ENCODE data around the gene ATP5MG. TPM values are rescaled to one million over a fixed set of nuclear protein-coding genes. Genes with fewer than 3 reads are reported as not detected.
A peak's percentile ranks its signal among the peaks of the same experiment; 100 is the strongest.
"Not testable (repeated sequence)": the region's sequence is repeated elsewhere in the genome, so short reads cannot be mapped to it uniquely, and the experiment has no call there.

Gene ATP5MG
- total RNA-seq, 1 donor from 2014 or later = 76.2 TPM

DNA sequence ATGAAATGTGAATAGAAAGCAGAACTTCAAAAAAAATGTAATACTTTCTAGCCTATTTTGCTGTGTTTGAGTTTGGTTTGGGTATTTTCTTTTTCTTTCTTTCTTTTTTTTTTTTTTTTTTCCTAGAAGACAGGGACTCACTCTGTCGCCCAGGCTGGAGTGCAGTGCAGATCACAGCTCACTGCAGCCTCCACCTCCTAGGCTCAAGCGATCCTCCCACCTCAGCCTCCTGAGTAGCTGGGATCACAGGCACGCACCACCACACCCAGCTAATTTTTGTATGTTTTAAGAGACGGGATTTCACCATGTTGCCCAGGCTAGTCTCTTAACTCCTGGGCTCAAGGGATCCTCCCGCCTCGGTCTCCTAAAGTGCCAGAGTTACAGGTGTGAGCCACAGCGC lies 1.2 kb downstream of the ATP5MG start:
- DNase-seq (ENCODE audit: low spot score in 2 of 2); FAIRE-seq: not testable (repeated sequence)

DNA sequence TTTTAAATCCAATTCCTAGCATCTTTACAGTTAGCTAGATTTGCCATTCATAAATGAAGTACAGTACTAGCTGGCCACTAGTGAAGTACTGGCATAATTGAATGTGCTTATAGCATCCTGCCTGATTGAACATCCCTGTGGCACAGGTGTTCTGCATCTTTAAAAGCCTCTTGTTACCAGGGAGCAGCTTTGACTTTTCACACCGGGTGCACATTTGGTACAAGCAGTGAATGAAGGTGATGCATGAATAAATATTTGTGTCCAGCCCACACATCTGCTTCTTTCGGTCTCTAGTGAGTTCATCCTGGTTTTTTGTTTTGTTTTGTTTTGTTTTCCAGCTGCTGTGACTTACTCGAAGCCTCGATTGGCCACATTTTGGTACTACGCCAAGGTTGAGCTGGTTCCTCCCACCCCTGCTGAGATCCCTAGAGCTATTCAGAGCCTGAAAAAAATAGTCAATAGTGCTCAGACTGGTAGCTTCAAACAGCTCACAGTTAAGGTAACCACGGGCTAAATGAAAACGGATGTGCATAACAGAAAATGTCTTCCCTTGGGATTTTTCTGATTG lies 5.3 kb downstream of the ATP5MG start:
- FAIRE-seq (no peak), DNase-seq (ENCODE audit: low spot score in 2 of 2) (no peak)

DNA sequence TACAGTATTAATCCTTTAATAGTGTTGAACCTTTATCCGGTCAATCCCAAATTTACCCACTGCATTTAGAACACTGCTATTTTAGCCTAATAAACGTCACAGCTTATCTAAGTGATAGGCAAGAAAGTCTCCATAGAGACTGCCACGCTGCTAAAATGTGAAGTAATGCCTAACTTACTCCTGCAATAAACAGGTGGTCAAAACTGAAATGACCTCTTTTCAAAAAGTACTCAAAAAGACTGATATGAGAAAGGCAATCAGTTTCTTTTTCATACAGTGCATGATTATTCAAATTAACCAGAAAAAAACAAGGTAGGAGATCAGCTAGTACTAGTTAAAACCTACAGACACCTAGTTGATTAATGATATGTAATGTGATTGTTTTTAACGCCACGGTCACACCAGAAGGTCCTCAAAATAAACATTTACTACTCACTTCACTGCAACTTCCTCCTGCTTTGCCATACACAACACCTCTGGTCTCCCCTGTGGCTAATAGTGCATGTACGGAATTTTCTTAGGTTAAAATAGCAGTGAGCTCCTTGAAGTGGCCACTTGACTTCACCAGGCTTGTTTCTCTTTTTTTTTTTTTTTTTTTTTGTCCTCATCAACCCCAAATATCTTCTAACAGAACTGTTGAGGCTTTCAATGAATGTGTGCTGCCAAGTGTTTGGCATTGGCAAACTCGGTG lies 8.8 kb downstream of the ATP5MG start:
- no peak for FAIRE-seq
- DNase-seq (ENCODE audit: low spot score in 2 of 2) = no peak

DNA sequence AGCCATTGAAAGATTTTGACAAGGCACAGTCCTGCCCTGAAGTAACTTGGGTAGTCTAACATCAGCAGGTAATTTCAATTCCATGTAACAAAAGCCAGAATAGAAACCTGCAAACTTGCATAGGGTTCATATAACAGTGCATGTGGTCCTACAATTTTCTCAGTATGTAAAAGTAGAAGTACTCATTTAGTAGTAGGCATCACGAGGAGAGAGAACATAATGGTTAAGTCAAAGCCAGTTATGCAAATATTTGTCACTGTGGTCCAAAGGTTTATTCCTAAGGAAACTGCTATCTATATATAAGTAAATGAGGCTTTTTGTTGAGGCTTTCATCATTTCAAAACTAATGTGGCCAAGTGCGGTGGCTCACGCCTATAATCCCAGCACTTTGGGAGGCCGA lies 10.1 kb downstream of the ATP5MG start:
- DNase-seq (ENCODE audit: low spot score in 2 of 2) (no peak), FAIRE-seq (no peak)

DNA sequence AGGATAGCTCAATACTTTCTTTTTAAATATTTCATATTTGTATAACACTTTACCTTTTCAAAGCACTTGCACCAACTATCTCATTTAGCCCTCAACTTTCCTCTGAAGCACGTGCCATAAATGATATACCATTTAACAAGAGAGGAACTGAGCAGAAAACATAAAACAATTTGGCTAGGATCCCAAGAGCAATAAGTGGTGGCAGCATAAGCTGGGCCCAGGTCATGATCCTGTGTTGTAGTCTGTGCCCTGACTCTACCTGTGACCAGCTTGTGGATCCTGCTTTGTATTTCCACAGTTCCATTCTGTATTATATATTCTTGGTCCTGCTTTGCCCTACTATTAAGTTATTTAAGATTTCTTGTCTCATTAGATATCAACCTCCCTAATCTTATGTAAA lies 11.5 kb downstream of the ATP5MG start:
- no peak for FAIRE-seq

DNA sequence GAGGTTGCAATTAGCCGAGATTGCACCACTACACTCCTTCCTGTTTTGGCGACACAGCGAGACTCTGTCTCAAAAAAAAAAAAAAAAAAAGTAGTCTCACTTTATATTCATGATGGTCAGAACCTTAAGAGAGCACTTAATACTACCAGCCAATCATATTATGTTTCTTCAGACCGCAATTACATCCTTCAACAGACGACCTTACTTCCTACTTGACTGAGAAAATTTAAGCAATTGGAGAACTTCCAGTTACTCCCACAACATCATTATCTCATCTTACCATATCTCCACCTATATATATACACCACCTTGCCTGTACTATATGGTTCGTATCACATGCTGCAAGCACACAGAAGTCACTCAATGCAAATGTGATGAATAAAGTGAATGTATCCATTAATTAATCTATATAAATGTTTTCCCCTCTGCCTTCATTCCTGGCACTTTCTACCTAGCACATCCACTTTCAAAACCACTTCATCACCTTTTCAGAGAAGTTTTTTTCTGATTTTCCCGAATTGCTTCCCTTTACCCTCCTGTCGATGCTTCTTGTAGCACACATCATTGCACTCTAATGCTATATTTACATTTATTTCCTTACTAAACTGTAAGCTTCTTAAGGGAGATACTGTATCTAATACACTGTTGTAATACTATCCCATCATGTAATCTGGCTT lies 13.8 kb downstream of the ATP5MG start:
- no peak for FAIRE-seq
- DNase-seq (ENCODE audit: low spot score in 2 of 2) = no peak

More for the DNA sequence above, 11.5 kb downstream of the ATP5MG start:
- no peak for DNase-seq (ENCODE audit: low spot score in 2 of 2)

DNA sequence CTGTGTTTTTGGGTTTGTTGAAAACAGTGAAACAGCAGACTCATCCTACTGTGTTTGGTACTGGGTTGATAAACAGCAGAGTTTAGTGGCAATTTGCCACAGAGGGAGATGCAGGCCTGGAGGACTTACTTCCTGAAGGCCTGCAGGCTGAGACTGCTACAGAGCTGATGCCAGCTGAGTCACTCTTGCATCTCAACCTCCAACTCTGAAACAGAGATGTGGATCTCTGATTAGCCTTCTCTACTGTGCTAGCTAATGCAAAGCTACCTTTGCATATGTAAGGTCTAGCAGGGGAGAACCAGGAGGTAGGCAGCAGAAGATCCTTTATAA lies 14.3 kb downstream of the ATP5MG start:
- no peak for DNase-seq (ENCODE audit: low spot score in 2 of 2)
- no peak for FAIRE-seq

DNA sequence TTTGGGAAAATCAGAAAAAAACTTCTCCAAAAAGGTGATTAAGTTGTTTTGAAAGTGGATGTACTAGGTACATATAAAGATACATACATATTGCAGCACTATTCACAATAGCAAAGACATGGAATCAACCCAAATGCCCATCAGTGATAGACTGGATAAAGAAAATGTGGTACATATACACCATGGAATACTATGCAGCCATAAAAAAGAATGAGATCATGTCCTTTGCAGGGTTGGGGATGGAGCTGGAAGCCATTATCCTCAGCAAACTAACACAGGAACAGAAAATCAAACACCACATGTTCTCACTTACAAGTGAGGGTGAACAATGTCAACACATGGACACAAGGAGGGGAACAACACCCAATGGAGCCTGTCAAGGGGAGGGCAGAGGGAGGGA lies 15.5 kb downstream of the ATP5MG start:
- not testable (repeated sequence) for FAIRE-seq; DNase-seq (ENCODE audit: low spot score in 2 of 2)

DNA sequence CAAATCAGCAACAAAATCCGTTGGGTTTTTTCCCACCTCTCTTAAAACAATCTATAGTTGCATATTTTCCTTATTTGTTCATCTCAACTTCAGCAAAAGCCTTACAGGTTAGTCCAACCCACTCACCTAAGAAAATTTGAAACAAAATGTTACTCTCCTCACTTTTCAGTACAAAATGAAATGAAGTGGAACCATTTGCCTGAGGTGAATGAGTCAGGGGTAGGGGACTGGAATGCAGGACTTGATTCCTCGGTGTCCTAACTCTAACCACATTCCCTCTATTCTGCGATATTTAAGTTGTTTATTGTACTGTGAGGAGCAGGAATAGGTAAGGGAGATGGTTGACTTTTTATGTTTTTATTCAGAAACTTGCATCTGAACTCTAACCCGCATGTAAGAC lies 16.4 kb downstream of the ATP5MG start:
- FAIRE-seq (no peak), DNase-seq (ENCODE audit: low spot score in 2 of 2) (no peak)

DNA sequence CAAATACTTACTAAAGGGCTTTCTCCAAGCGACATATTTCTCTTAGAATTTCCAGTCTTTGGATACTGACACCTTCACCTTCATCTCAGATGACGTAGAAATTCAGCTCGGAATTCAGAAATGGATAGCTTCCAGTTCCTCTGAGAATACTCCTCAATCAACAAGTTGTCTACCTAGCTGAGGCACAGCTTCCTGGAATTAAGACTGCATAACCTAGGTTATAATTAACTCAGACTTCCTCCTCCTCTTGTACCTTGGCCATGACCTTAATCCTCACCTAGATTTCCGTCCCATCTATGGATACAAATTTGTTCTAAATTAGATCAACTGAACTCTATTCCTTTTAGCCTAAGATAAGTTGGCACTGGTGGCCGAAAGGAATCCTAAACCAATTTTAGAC lies 17.4 kb downstream of the ATP5MG start:
- no peak for FAIRE-seq
- no peak for DNase-seq (ENCODE audit: low spot score in 2 of 2)

DNA sequence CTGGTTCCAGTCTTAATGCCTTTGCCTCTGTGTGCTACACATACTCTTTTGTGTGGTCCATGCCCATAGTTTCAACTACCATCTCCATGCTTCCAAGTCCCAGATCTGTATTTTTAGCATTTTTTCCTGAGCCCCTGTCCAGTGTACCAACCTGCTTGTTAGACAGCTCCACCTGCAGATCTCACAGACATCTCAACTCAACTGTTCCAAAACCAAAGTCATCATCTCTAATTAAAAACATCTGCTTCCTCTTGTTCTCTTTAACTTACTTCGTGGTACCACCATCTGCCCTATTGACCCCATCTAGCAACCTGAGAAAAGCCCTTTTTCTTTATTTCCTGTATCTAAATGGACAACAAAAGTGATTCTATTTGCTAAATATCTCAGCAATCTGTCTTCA lies 26.3 kb downstream of the ATP5MG start:
- no peak for DNase-seq (ENCODE audit: low spot score in 2 of 2)
- no peak for FAIRE-seq

DNA sequence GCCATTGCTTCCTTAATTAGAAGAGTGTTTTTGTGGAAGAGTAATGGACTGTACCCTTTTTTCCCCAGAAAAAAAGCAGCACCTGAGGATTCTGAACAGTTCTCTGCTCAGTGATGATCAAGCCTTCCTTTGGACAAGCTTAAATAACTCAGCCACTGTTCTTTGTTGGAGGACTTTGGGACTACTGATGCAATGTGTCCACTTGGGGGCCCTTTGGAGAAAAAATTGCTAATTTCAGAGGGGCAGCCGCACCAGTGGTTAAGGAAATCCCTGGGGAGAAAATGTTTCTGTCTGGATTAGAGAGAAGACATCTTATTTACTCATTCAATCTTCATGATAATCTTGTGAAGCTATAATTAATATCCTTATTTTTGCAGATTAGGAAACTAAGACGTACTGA lies 29.6 kb downstream of the ATP5MG start:
- DNase-seq (ENCODE audit: low spot score in 2 of 2) (no peak), FAIRE-seq (no peak)

DNA sequence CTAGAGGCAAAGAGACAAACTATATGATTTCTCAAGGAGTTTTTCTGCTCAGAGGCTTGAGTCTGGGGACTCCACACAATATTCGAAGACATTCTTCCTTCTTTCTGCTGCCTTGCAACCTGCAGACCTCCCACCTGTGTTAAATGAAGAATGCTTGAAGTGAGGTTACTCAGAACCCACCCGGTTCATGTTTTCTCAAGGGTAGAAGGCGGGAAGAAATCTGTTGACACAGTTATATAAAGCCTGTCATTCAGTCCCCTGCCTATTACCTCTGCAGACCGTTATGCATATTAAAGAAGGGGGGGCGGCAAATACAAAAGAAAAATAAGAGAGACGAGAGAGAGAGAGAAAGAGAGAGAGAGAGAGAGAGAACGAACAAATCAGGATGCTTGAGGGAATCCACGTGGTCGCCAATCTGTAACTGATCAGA lies 32.7 kb downstream of the ATP5MG start:
- FAIRE-seq (no peak), DNase-seq (ENCODE audit: low spot score in 2 of 2) (peak in 1 of 2 donors; percentile 38)

DNA sequence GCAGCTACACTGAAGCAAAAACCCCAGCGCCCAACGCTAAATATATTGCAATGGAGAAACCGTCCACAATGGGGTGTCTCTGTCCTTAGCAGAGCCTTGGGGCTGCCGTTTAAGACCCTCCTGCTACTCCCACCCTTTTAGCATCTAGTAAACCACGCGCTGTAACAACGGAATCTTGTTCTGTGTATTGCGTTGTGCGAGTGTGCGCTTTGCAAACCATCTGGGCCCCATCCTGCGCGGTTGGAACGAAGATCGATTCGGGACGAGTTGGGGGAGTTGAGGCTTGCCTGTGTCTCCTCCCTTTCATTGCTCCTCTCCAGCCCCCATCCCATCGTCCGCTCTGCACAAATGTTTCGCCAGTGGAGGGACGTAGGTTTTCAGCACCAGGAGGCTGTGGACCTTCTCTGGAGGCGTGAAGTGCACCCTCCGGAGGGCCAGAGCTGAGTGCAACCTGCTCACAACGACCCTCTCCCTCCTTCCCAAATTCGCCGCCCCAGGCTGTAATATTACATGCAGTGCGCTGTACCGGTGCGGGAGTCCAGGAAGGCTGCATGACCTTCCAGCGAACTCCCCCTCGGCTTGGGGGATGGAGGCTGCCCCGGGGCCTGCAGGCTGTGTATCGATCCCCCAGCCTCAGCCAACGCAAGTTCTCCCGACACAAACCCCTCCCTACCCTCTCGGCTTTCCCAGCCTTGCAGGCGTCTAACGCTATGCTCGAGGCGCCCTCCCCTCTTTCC lies 33.3 kb downstream of the ATP5MG start:
- DNase-seq (ENCODE audit: low spot score in 2 of 2) = peak in 1 of 2 donors; percentile 20
- no peak for FAIRE-seq

DNA sequence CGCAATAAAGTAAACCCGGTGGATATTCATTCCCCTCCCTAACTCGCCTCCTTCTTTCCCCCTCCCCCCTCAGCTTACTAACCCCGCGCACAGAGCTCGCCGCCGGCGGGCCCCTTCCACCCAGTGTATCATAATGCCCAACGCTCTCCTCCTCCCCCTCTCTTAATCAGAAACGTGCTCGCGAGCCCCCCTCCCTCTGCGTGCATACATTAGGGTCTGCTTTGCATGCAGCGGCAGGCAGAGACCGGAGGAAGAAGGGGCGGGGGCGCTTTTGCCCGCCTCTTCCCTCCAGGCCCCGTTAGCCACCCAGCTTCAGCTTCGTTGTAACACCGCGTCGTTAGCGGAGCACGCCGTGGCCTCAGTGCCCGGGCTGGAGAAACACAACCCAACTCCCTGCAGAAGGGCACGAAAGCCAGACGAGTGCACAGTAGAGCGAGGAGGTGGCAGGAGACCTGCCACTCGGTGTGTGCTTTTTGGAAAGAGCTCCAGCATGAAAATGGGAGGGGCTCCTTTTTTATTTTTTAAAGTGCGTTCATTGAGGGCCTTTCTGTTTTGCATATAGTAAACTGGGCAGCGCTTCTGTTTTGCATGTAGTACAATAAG lies 34.0 kb downstream of the ATP5MG start:
- DNase-seq (ENCODE audit: low spot score in 2 of 2) (peak; percentile 33 to 40), FAIRE-seq (no peak)

DNA sequence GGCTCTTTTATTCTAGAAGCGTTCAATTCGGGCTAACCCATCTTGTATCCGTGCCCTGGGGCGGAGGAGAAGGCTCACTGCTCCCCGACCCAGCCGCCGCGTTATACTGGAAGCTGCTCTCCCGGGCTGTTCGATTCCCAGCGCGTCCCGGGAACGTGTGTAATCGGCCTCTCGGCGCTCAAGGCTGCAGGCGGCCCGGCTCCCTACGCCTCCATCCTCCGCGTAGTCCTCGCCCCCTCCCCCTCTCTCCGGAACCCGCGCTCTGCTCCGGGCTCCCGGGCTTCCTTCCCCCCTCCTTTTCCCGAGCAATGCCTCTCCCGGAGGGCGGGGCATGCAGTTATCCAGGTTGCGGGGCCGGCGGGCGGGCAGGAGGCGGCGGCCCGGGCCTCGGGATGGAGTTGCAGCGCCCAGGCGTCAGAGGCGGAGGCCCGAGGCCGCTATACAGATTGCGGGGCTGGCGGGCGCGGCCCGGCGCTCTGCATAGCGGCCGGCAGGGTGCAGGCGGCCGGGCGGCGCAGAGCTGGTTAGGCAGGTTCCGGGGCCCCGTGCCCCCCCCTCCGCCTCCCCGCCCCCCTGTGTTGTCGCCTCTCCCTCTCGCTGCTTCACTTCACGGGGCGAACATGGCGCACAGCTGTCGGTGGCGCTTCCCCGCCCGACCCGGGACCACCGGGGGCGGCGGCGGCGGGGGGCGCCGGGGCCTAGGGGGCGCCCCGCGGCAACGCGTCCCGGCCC lies 34.7 kb downstream of the ATP5MG start, which contains the start of gene KMT2A:
TSS of gene KMT2A (plus strand) at position 600 of the 732 bp plus-strand sequence. CDS start at position 621, 21 bp downstream.
- FAIRE-seq (no peak), DNase-seq (ENCODE audit: low spot score in 2 of 2) (peak; percentile 94 to 96)

DNA sequence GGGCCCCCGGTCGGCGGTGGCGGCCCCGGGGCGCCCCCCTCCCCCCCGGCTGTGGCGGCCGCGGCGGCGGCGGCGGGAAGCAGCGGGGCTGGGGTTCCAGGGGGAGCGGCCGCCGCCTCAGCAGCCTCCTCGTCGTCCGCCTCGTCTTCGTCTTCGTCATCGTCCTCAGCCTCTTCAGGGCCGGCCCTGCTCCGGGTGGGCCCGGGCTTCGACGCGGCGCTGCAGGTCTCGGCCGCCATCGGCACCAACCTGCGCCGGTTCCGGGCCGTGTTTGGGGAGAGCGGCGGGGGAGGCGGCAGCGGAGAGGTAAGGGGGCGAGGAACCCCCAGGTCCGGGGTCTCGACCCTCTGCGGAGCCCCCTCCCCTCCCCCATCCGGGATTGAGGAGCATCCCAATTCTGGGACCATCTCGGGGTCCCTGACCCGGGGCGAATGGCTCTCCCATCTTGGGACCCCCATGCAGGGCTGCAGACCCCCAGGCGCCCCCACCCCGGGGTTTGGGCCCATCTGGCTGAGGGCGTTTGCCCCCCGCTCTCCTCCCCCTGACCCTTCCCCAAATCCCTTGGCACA lies 35.3 kb downstream of the ATP5MG start:
- no peak for FAIRE-seq
- DNase-seq (ENCODE audit: low spot score in 2 of 2) = no peak

DNA sequence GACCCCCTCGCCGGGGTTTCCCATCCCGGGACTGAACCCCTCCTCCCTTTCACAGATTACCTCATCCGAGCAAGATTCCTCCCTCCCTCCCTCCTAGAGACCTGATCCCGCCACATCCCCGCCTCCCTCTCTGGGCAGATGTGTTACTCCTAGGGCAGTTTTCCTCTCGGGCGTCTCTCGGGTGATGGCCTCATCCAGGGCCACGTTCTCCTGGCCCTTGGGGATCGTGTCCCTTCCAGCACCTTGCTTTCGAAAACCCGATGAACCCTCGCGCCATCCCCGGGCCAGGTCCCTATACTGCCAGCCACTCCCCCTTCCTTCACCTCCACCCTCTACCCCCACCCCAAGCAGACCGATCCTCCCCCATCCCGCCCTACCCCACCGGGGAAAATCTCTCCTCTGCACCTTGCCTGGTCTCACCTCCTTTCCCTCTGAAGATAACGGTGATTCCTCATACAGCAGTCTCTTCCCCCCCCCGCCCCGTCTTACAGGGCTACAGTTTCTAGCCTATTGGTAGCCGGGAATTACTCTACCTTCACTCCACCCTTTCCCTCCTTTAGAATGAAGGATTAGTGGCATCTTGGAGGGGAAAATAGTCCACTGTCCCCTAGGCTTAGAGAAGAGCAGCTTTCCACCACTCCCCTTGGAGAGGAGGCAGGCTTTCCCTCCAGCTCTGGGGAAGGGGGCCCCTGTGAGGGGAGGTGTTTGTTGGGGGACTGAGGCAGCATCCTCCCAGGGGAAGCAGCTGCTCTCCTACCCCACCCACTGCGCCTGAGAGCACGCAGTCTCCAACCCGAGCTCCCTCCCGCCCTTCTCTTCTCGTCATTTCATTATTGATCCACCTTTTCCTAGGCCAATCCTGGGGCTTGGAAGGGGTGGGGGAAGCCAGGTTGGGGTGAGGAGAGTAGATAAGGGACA lies 36.1 kb downstream of the ATP5MG start:
- DNase-seq (ENCODE audit: low spot score in 2 of 2) (peak; percentile 25 to 38), FAIRE-seq (no peak)

Measured in frontal cortex (tissue), 4 donors.